Stimulated activated CD4-positive, alpha-beta T cell treated with anti-CD3 and anti-CD28 coated beads, Interleukin-15, amount 100 ng/mL, for 48 hours (primary cell): ENCODE results near the gene RRAGA.
A peak's percentile ranks its signal among the peaks of the same experiment; 100 is the strongest.
"Not testable (repeated sequence)": the region's sequence is repeated elsewhere in the genome, so short reads cannot be mapped to it uniquely, and the experiment has no call there.

ENCODE experiments used
- DNase-seq, 2 donors: peaks; one replicate each; pipeline ENCODE4 v3.0.0-alpha.2; 2020; ENCODE audit warnings: low read depth in 2 of 2

RRAGA gene, protein sequence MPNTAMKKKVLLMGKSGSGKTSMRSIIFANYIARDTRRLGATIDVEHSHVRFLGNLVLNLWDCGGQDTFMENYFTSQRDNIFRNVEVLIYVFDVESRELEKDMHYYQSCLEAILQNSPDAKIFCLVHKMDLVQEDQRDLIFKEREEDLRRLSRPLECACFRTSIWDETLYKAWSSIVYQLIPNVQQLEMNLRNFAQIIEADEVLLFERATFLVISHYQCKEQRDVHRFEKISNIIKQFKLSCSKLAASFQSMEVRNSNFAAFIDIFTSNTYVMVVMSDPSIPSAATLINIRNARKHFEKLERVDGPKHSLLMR

DNA sequence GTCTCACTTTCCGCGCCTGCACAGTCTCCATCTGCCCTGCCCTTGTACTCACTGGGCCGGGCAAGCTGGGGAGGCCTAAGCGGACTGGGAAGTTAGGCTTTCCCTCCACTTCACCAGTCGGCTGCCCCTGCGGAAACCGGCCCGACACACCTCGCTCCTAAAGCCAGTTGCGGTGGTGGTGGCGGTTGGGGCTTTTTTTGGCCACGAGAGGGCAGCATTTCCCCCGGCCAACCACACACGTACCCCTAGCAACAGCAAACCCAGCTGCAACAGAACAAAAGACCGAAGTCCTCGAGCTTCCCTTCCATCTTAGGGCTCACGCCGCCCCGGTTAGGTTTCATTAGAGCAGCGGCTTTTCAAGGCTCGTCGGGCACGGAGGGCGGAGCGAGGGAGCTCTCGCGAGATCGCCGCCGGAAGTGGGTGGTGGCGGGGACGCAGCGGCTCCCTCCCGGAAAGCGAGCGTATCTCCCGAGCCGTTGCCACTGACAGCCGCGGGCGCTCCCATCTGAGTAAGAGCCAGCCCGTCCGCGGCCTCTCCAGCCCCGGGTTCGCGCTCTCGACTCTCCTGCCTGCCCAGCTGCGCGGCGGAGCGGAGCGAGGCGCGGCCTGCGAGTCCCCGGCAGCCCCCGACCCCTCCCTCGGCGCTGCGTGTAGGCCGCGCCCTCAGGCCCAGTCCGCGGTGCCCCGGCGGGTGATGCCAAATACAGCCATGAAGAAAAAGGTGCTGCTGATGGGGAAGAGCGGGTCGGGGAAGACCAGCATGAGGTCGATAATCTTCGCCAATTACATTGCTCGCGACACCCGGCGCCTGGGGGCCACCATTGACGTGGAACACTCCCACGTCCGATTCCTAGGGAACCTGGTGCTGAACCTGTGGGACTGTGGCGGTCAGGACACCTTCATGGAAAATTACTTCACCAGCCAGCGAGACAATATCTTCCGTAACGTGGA, at the start of gene RRAGA:
Gene RRAGA (plus strand): TSS at position 462 of the 951 bp plus-strand sequence. CDS start 233 bp downstream, at position 695.
- DNase-seq: peak; percentile 86 to 91

DNA sequence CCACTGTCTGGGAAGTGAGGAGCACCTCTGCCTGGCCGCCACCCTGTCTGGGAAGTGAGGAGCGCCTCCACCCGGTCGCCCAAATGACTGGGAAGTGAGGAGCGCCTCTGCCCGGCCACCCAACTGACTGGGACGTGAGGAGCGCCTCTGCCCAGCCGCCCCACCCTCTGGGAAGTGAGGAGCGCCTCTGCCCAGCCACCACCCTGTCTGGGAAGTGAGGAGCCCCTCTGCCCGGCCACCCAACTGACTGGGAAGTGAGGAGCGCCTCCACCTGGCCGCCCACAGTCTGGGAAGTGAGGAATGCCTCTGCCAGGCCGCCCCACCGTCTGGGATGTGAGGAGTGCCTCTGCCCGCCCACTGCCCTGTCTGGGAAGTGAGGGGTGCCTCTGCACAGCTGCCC, 49.1 kb upstream of the RRAGA start:
- DNase-seq: no peak

DNA sequence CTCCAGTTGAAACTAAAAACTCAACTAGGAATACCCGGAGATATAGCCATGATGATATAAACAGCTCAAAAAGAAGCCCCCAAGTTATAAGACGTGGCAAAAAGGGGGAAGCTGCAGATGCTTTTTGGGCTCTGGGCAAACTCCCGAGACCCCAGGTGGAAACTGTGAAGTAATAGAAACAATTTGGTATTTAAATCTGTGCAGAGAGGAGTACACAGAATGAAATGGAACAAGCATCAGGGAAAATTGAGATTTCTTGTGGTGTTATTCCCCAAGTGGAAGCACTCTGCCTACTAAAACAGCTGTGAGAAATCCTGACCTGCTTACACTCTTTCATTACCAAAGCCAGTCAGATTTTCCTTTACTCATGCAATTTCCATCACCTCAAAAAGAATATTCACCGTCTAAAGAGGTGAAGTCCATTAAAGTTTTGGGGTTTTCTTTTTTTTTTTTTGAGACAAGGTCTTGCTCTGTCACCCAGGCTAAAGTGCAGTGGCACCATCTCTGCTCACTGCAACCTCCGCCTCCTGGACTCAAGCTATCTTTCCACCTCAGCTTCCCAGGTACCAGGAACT, 39.7 kb upstream of the RRAGA start:
- no peak for DNase-seq

DNA sequence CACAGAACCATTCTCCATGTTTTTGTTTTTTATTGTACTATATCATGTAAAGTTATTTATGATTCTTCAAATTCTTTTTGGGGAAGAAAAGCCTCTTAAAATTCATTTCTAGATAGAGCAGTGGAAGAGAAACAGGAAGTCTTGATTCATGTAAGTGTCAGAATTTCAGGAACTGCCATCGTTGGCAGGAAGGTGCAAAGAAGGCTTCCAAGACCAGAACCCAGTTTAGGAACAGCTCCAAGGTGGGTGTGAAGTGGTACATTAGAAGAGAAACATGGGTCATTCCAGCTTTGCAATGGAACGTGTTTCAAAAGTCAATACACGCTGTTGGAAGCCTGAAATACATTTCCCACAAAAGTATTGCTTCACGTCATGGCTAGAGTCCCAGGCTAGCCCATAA, 31.0 kb upstream of the RRAGA start:
- DNase-seq: no peak

DNA sequence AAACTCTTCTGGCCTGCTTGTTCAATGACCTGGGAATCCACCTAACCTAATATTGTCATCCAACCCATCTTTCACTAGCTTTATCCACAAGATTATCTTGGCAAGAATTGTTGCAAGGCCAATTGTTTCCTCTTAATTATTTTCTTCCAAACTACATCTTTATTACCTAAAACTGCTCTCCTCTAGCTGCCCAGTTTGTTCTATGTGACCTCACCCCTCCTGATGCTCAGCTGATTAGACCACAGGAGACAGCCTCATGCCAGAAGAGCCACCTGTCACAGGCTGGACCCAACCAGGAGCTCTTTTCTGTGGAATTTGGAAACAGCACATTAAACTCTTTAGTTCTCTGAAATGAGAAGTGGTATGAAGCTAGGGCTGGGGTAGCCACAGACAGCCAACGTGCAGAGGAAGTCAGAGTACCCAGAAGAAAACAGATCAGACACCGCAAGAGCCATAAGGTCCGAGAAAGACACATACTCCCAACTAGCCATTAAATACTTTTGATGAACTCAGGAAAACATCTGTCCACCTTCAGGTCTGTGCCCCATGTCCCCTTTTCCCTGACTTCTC, 28.3 kb upstream of the RRAGA start:
- DNase-seq: no peak

DNA sequence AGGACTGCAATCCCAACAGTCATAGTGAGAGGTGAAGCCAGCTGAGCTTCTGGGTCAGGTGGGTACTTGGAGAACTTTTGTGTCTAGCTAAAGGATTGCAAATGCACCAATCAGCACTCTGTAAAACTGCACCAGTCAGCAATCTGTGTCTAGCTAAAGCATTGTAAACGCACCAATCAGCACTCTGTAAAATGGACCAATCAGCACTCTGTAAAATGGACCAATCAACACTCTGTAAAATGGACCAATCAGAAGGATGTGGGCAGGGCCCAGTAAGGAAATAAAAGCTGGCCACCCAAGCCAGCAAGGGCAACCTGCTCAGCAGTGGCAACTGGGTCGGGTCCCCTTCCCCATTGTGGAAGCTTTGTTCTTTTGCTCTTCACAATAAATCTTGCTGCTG, 27.6 kb upstream of the RRAGA start:
- DNase-seq: not testable (repeated sequence)

DNA sequence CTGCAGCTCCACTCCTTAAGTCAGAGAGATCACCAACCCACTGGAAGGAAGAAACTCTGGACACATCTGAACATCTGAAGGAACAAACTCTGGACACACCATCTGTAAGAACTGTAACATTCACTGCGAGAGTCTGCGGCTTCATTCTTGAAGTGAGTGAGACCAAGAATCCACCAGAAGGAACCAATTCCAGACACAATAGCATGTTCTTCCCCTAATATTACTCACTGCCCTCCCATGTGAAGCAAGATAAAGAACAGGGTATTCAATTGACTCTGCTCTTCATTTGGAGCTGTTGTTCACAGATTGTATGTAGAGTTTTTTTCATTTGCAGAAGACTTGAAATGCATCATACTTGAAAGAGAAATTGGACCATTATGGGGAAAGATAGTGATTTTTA, 27.0 kb upstream of the RRAGA start:
- no peak for DNase-seq

DNA sequence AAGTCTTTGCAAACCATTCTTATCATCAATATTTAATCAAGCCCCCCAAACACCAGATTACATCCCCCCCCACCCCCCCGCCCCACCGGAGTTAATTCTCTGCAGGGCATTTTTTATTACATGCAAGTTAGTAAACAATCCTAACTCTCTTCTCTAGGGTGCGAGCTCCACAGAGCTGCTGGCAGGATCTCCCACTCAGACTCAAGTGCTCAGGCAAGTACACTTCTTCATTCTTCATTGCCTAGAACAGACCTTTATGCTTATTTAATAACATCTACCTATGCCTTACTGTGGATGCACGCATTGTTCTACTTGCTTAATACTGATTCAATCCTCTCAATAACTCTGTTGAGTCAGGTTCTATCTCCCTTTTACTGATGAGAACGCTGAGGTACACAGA, 26.1 kb upstream of the RRAGA start:
- DNase-seq: no peak

DNA sequence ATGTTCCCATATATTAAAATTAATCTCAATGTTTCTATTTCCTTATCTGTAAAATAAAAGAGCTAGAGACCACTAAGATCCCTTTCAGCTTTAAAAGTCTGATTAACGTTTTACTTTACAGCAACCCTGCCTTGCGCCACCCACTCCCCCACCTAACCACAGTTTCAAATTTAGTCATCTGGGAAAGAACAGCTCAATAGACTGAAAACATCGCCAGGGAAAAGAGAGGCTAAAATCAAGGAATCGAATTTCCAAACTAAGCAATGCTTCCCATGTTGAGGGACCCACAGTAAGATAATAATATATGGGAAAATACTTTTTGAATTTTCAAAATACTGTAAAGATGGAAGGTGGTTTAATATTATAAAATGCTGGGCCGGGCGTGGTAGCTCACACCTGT, 22.9 kb upstream of the RRAGA start:
- no peak for DNase-seq

DNA sequence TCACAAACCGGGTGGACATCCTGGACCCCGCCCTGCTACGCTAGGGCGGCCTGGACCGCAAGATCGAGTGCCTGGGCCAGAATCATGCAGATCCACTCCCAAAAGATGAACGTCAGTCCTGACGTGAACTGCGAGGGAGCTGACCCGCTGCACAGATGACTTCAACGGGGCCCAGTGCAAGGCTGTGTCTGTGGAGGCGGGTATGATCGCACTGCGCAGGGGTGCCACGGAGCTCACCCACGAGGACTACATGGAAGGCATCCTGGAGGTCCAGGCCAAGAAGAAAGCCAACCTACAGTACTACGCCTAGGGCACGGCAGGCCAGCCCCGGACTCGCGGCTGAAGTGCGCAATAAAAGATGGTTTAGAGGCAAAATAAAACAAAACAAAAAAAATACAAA, 21.4 kb upstream of the RRAGA start:
- no peak for DNase-seq

DNA sequence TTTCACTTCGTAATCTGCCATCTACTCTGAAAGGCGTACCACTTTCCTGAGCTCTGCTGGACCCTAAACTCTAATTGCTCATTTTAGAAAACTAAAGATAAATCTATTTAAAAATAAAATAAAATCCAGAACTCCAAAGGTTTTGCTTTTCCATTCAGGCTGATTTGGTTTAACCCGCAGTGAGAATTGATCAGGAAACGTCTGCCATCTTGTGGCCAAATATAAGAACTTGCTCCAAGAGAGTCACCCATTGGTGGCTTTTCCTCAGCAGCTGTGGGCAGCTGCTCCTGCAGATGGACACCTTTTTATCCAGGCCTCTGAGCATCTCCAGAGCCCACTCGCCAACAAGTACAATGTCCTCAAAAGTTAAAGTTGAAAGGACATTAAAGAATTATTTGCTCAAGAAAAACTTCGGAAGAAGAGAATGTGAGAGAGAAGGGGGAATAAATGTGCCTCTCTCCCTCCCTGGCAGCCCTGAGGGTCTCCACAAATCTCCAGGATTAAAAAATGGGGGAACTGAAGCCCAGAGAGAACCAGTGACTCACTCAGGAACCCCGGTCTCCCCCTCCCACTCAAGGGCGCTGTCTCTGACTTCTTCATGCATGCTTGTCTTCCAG, 20.3 kb upstream of the RRAGA start:
- DNase-seq: no peak

DNA sequence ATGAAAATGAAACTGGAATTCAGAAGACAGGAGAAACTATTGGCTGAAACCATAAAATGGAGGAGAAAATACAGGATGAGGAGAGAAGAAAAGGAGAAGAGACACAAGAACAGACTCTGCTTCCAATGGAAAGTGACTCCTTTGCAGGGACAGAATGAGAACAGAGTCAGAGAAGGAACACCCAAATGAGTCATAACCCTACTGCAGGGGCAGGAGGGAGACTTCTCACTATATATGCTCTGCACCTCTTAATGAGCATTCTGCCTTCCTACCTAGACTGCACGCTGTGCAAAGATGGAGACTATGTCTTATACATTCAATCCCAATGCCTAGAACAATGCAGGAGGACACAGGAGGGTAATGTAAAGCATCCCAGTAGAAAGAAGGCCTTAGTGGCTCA, 18.3 kb upstream of the RRAGA start:
- DNase-seq: no peak

DNA sequence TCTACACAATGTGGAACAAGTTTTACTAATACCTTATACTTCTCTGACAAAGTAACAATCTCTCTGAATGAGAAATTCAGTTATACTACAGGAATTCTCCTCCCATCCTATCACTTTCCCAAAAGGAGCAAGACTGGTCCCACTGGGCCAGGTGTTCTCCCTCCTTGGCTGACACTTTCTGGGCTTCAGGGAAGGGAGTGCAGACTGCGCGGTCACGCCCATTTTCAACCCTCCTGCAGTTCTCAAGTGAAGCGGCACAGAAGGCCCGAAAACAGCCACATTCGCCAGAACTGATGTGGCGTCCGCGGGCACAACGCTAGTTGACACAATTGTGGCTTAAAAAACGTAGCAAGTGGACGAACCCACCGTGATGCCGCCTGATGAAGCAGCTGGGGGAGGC, 16.8 kb upstream of the RRAGA start:
- DNase-seq: no peak

DNA sequence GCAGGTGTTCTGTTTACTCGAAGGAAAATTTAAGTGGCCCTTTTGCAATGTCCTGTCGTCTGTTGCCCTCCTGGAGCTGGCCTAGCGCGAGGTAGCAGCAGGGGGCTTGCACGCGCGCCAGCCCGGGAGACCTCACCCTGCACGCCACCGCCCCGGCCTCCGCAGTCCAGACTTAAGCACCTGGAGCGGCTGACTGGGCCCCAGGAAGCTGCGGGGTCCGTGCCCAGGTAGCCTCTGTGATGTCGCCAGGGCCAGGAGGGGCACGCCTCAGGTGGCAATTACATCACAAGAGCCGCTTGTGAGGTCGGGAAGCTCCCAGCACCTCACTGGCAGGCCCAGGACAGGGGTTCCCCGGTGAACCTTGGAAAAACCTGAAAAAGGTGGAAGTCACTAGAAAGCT, 16.2 kb upstream of the RRAGA start, which contains the start of gene SAXO1:
Gene SAXO1 (minus strand): TSS at position 195 of the 400 bp plus-strand sequence. CDS start 301 bp downstream, outside the sequence.
- DNase-seq: no peak

DNA sequence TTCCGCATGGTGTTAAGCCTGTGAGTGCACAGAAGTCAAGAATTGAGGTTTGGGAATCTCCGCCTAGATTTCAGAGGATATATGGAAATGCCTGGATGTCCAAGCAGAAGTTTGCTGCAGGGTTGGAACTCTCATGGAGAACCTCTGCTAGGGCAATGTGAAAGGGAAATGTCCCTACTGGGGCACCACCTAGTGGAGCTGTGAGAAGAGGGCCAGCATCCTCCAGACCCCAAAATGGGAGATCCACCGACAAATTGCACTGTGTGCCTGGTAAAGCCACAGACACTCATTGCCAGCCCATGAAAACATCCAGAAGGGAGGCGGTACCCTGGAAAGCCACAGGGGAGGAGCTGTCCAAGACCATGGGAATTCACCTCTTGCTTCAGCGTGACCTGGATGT, 12.6 kb upstream of the RRAGA start:
- no peak for DNase-seq

DNA sequence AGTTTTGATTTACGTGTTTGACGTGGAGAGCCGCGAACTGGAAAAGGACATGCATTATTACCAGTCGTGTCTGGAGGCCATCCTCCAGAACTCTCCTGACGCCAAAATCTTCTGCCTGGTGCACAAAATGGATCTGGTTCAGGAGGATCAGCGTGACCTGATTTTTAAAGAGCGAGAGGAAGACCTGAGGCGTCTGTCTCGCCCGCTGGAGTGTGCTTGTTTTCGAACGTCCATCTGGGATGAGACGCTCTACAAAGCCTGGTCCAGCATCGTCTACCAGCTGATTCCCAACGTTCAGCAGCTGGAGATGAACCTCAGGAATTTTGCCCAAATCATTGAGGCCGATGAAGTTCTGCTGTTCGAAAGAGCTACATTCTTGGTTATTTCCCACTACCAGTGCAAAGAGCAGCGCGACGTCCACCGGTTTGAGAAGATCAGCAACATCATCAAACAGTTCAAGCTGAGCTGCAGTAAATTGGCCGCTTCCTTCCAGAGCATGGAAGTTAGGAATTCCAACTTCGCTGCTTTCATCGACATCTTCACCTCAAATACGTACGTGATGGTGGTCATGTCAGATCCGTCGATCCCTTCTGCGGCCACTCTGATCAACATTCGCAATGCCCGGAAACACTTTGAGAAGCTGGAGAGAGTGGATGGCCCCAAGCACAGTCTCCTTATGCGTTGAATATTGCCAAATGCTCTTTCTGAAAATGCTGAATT, 850 bp downstream of the RRAGA start:
- no peak for DNase-seq

DNA sequence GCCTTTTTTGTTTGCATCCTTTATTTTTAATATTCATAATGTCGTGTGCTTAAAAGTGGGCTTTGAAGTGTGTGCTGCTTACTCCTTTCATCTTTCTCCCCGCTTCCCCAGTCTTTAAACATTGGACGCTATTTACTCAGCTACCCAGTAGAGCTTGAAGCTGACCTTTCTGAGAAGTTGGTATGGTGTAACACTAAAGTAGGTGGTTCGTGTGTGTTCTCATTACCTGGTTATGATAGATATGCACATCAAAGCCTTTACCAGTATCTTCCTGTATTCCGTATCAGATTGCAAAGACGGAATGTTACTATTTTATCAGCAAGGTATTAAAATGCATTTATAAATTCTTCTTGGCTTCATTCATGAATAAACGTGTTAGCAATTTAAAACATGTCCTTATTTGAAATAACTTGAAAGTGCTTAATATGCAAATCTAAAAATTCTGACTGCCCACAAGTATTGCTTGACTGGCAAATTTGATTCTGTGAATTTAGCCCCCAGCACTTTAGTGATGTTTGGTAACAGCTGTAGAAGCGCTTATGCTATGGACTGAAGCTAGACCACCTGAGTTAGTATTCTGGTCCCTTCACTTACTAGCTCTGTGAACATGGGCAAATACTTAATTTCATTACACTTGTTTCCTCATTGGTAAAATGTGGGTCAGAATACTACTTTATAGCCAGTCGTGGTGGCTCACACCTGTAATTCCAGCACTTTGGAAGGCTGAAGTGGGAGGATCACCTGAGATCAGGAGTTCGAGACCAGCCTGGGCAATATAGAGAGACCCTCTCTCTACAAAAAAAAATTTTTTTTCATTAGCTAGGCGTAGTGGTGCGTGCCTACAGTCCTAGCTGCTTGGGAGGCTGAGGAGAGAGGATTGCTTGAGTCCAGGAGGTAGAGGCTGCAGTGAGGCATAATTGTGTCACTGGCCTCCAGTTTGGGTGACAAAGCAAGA, 1.7 kb downstream of the RRAGA start:
- DNase-seq: no peak

DNA sequence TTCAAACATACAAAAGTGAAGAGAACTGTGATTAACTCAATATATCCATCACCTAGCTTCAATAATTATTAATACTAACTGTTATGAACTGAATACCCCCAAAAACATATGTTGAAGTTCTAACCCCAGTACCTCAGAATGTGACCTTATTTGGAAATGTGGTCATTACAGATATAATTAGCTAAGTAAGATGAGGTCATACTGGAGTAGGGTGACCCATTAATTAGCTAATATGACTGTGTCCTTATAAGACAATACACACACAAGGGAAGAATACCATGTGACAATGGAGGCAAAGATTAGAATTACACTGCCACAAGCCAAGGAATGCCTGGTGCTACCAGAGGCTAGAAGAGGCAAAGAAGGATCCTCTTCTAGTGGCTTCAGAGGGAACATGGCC, 7.8 kb downstream of the RRAGA start:
- no peak for DNase-seq

DNA sequence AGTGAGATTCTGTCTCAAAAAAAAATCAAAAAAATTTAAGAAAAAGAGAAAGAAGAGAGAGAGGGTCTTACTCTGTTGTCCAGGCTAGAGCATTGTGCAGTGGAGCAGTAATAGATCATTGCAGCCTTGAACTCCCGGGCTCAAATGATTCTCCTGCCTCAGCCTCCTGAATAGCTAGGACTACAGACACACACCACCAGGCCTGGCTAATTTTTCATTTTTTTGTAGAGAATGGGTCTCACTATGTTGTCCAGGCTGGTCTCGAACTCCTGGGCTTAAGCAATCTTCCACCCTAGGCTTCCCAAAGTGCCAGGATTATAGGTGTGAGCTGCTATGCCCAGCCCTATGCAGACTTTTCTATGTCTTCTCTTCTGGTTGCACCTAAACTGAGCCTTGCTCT, 25.0 kb downstream of the RRAGA start:
- no peak for DNase-seq

DNA sequence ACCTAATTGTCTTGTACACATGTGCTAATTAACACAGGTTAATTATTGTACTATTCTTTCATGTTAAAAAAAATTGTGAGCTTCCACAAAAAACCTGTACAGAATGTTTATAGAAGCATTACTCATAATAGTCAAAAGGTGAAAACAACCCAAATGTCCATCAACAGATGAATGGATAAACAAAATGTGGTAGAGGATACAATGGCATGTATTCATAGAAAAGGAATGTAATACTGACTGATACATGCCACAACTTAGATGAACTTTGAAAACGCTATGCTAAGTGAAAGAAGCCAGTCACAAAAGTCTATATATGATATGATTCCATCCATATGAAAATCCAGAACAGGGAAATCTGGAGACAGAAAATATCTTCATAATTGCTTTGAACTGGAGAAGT, 25.6 kb downstream of the RRAGA start:
- no peak for DNase-seq
